CD4-positive, alpha-beta T cell treated with Interferon gamma for 1 hour (primary cell): Measurements from ENCODE around the gene MAGI1.
"Not testable (repeated sequence)": the region's sequence is repeated elsewhere in the genome, so short reads cannot be mapped to it uniquely, and the experiment has no call there.

ENCODE experiments used
- DNase-seq: peaks from one replicate; pipeline ENCODE4 v3.0.0-alpha.2; 2020

The MAGI1 gene

DNA sequence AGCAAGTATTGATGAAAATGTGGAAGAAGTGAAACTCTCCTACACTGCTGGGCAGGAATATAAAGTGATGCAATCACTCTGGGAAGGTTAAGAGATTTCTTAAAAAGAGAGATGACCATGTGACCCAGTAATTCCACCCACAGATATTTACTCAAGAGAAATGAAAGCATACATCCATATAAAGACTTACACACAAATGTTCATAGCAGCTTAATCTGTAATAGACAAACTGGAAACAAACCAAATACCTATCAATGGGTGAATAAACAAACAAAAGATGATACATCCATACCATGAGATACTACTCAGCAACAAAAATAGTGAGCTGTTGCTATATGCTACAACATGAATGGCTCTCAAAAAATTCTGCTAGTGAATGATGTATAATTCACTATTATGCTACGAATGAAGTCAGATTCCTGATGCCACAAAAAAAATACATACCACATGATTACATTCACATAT lies 463.3 kb downstream of the MAGI1 start:
- DNase-seq, result no peak

DNA sequence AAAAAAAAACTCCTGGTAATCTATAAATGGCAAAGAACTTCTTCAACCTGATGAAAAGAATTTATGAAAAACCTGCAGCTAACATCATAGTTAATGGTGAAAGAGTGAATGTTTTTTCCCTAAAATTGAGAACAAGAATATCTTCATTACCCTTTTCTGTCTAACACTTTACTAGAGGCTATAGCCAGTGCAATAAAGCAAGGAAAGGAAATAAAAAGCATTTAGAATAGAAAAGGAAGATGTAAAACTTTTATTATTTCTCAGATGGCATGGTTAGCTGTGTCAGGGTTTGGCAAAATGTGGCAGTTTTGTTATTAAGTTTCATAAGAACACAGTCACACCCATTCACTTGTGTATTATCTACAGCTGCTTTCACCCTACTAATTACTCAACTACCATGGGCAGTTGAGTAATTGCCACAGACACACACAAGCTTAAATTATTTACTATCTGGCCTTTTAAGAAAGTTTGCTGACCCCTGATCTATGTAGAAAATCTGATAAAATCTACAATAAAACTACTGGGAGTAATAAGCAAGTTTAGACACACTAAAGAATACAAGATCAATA lies 465.1 kb downstream of the MAGI1 start:
- DNase-seq, result no peak

DNA sequence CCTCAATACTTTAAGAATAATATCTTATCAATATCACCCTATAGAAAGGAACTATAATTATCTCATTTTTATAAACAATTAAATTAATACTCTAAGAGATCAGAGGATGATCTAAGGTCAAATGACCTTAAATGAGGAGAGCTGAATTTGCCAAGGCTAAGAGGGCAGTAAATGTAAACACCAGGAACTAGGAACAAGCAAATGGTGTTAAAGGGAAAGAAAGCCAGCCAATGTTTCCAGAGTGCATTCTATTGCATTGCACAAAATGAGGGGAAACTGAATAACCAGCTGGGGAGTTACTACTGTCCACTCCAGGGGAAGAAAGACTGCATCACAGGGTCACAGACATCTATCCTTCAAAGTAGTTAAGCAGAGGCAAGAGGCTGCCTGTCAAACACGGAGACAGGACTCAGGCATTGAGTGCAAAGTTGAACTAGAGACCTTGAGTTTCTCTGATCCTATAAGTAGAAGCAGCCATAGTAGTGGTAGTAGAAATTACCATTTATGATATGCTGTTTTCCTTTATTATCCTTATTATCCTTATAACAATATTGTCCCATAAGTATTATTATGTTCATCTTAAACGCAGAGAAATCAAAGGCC lies 466.4 kb downstream of the MAGI1 start:
- no peak for DNase-seq

DNA sequence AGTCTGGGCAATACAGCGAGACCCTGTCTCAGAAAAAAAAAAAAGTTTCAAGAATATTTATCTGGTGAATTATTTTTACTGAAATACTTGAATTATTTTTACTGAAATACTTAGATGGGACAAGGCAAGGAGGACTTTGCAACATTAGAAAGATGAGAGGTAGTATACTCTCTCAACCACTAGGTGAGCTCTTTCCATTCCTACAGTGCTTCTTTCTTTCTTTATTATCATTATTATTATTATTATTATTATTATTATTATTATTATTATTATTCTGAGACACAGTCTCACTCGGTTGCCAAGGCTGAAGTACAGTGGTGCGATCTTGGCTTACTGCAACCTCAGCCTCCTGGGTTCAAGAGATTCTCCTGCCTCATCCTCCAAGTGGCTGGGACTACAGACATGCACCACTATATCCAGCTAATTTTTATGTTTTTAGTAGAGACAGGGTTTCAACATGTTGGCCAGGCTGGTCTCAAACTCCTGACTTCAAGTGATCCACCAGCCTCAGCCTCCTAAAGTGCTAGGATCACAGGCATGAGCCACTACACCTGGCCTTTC lies 468.8 kb downstream of the MAGI1 start:
- no peak for DNase-seq

DNA sequence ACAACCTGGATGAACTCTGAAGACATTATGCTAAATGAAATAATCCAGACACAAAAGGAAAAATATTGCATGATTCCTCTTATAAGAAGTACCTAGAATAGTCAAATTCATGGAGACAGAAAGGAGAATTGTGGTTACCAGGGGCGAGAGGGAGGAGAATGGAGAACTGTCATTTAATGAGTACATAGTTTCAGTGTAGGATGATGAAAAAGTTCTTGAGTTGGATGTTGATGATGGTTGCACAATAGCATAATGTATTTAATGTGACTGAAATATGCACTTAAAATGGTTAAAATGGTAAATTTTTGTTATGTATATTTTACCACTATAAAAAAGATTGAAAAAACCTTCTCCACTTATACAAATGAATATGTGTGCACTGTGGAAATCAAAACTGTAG lies 469.6 kb downstream of the MAGI1 start:
- no peak for DNase-seq

DNA sequence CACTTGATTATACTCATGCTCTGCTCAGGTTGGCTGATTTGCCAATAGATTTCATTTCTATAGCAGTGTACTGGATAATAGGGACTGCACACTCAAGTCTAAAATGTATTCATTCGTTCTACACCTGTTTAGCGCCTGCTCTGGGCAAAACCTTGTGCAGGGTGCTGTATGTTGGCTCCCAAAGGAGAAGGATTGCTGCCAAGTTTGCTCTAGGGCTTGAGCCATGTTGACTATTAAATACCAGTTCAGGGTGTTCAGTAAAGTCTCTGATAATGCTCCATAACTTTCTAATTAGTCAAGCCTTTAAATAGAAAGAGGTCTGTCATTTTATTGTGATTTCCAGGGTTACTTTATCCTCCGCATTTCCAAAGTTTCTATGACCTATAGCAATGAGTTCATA lies 470.2 kb downstream of the MAGI1 start:
- no peak for DNase-seq

DNA sequence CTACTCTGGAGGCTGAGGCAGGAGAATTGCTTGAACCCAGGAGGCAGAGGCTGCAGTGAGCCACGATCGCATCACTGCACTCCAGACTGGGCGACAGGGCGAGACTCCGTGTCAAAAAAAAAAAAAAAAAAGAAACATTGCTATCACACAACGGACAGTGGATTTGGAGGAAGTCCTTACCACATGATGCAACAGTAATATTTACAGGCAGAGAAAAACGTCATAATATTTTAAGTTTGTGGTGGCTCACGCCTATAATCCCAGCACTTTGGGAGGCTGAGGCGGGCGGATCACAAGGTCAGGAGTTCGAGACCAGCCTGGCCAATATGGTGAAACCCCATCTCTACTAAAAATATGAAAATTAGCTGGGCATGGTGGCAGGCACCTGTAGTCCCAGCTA lies 473.0 kb downstream of the MAGI1 start:
- not testable (repeated sequence) for DNase-seq

DNA sequence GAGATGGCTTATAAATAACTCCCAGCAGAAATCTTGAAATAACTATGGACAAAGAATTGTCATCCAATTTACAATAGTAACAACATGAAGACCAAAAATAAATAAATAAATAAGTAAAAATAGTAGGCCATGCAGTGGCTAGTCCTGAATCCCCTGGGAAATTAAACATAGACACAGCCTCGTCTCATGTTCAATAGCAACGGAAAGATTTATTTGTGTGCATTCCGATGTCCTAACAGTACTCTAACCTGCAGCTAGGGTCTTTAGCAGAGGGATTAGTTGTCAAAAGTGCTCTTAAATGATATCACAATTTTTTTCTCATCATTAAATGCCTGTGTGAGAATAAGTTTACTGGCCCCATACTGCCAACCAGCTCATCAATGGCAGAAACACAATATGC lies 474.2 kb downstream of the MAGI1 start:
- DNase-seq, result no peak

DNA sequence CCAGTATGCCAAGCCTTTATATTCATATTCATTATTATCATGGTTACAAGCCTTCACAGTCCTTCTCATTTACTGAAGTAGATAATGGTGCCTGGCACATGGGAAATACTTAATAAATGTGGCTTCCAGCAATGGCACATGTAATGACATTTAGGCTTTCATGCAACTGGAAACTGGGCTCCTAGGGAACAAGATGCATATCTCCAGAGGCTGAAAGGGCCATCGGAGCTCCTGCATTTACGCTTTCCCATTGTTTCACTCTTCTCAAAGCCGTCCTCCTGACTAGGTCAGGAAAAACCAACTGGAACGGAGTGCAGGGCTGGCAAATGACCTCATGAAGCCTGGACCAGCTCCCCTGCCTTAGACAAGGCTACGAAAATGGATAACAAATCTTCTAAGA lies 474.9 kb downstream of the MAGI1 start:
- DNase-seq, result no peak

DNA sequence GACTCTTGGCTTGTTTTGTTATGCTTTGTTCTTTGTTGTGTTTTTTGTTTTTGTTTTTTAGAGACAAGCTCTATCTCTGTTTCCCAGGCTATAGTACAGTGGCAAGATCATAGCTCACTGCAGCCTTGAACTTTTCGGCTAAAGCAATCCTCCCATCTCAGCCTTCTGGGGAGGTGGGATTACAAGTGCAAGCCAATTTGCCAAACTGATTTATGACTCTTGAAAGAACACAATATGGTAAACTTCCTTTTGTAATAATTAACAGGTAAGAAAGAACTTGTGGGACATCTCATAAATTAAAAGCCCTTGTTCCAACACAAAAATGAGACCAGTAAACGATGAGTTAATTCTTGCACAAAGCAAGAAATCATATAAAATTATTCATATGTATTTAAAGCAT lies 476.3 kb downstream of the MAGI1 start:
- DNase-seq, result no peak

DNA sequence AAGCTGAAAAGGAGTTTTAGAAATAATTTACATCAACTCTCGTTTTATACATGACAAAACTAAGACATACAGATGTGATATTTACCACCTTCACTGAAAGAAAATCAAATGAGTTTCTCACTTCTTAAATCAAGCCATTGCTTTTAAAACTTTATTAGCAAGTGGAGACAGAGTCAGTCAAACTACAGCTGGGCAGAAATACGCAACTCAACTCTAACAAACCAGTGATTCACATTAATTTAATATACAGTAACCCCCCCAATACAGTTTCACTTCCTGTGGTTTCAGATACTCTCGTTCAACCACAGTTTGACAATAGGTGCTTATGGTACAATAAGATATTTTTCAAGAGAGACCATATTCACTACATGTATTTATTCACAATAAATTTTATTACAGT lies 477.1 kb downstream of the MAGI1 start:
- DNase-seq, result no peak

DNA sequence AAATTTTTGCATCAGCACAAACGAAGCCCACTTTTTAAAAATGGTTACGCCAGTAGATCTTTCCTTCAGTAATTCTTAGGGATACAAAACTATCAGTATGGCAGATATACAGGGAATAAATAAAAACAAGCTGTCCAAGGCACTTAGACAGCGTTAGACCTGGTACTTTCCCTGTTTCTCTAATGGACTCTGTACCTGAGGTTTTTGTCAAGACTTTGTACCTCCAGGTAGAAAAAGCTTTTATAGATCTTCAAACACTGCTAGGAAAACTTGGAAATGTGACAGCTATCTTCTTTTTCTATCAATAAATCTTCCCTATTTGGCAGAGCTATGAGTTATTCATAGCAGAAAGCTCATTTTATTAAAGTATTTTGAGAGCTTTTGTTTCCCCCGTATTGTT lies 477.8 kb downstream of the MAGI1 start:
- DNase-seq, result no peak

DNA sequence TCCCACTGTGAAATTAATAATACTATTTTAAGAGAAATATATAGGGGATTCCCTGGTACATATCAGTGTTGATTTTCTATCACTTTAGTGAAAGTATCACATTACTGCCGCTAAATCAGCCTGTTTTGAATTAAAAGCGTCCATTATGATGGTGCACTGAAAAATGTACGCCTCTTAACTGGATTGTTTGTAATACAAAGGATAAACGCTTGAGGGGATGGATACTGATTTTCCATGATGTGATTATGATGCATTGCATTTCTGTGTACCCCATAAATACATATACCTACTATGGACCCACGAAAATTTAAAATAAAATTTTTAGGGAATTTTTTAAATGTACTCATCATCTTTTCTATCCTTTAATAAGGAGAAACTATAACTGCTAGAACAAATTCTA lies 478.6 kb downstream of the MAGI1 start:
- DNase-seq, result no peak

DNA sequence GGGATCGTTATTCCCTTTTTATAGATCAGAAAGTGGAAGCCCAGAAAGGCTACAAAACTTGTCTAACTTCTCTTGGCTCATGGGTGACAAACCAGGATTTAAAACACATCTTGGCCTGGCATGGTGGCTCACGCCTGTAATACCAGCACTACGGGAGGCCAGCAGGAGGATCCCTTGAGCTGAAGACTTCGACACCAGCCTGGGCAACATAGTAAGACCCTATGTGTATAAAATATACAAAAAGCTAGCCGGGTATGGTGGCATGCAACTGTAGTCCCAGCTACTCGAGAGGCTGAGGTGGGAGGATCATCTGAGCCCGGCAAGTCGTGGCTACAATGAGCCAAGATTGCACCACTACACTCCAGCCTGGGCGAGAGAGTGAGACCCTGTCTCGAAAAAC lies 479.1 kb downstream of the MAGI1 start:
- no peak for DNase-seq

DNA sequence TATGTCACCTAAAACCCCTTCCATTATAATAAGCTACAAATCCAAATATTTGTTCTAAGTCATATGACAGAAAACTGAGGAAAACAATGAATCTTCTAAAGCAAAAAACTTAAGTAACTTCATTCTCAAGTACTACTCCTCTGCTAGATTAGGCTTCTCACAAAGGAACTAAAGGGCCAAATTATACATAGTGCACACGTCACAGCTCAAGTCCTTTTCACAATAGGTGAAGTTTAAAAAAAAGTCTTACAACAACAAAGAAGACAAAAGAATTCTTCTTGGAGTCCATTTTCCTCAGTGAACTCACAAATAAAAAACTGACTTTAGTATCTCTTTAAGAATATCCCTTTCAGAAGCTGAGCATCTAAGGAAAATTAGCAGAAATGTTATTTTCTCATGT lies 479.9 kb downstream of the MAGI1 start:
- no peak for DNase-seq

DNA sequence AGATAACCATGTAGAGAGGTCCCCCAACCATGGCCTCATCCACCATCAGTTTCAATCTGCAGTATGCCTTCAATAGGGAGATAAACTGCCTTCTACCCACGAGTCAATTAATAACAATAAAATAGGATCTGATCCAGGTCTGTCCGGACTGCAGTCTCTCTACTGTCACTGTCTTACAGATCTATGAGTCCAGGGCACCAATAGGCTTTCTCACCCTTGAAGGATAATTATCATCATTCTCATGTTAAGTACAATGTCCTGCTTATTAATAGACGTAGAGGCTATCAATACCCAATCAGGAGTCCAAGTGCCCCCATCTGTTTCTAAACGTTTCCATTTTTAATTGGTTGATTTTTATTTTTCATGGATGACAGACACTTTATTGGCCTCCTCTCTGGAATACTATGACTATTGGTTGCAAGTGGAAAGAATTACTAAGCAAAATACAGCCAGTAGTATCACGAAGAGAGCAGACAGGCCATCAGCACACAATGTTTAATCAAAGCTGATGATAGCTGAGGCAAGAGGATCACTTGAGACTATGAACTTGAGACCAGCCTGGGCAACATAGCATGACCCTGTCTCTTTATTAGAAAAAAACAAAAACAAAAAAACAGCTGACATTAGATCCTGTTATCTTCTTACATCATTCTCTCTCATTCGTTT lies 480.7 kb downstream of the MAGI1 start:
- no peak for DNase-seq

DNA sequence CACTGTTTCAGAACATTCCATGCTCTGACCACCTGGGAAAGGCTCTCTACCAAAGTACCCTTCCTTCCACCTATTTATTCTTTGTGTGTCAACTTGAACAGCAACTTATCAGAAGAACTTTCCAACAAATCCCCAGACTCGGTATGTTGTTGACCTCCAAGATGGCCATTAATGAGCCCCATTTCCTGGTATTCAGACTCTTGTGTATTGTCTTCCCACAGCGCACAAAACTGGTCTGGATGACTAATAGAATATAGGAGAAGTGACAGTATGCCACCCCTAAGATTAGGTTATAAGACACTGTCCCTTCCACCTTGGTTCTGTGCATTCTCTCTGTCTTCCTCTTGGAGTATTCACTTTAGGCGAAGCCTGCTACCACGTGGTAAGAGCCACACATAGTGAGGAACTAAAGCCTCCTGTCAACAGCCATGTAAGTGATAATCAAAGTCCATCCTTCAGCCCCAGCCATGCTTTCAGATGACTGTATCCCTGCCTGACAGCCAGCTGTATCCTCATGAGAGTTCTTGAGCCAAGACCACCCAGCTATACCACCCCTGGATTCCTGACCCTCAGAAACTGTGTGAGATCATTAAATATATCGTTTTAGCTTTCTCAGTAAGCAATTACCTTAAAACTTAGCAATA lies 481.7 kb downstream of the MAGI1 start:
- DNase-seq, result no peak

DNA sequence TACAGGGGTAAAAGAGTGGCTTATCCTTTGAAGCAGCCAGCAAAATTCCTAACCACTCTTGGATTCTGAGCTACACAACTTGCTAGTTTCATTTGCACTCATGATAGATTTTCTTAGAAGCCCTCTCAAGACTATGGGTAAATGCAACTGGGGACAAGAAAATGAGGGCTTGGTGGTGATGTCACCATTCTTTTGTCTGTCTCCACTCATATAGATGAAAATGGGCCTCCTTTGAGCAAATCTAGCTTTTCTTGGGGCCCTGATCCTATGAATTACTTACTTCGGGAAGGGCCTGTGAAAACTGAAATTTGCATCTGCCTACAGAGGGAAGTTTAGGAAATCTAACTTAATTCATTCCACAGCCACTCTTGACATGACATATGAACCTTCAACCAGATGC lies 486.3 kb downstream of the MAGI1 start:
- no peak for DNase-seq

DNA sequence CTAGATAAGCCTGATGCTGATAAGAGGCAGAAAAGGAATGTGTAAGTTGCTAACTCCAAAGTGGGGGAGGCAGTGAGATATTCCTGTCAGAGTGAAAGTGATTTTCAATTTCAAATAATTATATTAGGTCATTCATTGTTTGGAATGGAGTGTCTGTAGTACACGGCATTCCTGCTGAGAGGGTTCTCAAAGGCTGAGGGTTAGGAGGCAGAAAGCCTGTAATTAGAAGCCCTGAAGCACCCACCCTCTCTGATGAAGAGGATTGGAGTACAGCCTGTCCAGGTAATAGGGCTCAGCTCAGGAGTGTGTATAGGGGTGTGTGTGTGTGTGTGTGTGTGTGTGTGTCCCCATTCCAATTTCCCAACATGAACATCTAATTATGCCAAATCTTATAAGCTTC lies 486.8 kb downstream of the MAGI1 start:
- DNase-seq, result no peak

DNA sequence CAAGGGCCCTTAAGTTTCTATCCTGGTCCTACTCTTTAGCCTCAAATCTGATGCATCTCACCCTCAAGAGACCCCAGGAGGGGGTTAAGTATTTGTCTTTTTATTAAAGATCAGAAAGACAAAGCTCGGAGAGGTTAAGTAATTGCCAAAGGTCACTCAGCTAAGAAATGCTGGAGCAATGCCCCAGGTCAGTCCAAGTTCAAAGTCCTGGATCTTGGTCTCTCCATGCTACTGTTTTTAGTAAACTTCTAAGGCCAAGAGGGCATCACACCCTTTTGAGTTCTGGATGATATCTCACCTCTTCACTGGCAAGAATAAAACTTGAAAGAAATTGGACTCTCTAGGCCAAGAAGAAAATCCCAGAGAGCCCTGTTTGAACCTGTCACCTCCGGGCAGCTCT lies 488.6 kb downstream of the MAGI1 start:
- DNase-seq, result no peak

DNA sequence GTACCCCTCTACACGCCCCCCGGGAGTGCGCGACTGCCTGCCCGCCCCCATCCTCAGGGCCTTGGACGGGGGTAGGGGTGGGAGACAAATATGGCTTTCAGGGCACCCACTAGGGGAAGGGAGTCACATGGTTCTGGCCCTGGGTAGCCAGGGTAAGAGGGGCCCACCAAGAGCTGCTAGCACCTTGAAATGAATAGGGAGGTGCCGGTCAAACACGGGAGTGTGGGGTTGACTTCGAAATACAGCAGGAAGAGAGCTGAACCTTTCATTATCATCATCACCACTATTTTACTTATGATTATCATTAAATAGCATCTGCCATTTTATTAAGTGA lies 489.1 kb downstream of the MAGI1 start:
- no peak for DNase-seq

DNA sequence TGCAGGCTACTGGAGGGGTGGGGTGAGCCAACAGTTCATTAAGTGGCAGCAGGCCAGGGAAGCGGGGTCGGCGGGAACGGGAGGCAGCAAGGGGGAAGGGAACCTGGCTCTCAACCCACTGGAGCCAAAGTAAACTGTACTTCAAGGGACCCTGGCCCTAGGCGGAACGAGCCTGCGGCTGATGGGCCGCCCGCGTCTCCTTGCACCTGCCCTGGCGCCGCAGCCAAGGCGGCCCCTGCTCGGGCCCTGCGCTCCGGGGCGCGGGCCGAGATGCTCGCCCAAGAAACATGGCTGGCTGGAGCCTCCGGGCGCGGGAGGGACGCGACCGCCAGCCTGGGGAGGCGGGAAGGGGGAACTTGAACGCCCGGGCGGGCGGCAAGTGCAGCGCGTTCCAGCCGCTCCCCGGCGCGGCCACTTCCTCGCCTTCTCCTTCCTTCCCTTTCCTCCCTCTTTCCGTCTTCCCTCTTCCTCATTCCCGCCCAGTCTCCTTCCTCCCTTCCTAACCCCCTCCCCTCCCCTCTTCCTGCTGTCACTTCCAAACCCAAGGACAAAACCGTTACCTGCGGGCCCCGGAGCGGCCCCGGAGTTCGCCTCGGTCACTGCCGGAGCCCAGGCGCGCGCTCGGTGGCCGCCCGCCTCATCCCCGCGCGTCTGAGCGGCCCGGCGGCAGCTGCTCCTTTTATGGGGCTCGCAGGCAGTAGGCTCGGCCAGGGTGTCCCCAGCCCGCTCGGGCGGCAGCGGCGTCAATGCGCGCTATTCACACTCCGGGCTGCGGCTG lies 489.7 kb downstream of the MAGI1 start:
- no peak for DNase-seq

DNA sequence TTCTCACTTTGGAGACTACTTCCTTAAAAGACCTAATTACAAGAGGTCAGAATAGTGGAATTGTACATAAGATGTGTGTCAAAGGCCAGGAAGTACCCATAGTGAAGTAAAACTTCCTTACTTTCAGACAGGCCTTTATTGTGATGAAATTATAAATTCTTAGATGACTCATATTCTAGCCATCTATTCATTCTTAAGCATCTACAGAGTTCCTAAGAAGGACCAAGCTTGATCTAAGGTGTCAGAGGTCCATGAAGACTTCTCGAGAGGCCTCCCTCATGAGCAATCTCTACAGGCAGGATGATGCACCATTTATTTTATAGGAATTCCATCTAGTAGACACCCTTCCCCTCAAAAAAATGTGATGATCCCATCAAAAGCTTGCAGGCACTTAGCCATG lies 493.3 kb downstream of the MAGI1 start:
- no peak for DNase-seq
